Erythroblast (primary cell): ENCODE data around the gene DIP2B.

ENCODE experiments used
- GATA1 ChIP-seq: IDR thresholded peaks from 2 replicates; pipeline ENCODE4 v1.6.1; 2011; ENCODE audit warnings: low read depth, mild to moderate bottlenecking, control low read depth, low read length, moderate library complexity
- POLR2A ChIP-seq: IDR thresholded peaks from 2 replicates; pipeline ENCODE4 v1.6.1; 2011; ENCODE audit warnings: mild to moderate bottlenecking, low read length

DNA sequence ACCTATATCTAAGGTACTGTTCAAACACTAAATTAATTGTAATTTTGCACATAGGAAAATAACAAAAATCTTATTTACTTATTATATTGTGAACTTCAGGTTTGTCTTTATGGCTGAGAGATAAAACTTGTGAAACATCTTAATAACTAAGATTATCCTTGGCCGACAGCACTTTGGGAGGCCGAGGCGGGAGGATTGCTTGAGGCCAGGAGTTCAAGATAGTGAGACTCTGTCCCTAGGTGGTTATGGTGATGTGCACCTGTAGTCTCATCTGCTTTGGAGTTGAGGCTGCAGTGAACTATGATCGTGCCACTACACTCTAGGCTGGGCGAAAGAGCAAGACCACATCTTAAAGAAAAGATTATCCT lies 22.6 kb downstream of the DIP2B start:
- TF ChIP-seq POLR2A, result no peak
- TF ChIP-seq GATA1, result no peak
